Kidney glomerular epithelial cell (primary cell): ENCODE measurements around the gene PCSK2.

ENCODE experiments used
- DNase-seq: peaks from one replicate; lab custom pipeline; 2025; lab: John Stamatoyannopoulos, UW

Gene PCSK2

GRCh38 chr20:17399303-17399985 lies 172.6 kb downstream of the PCSK2 start:
- DNase-seq: no peak

GRCh38 chr20:17403461-17403860 lies 176.6 kb downstream of the PCSK2 start:
- DNase-seq: peak; percentile 9

- no peak for DNase-seq
These were observed 179.3 kb downstream of the PCSK2 start for GRCh38 chr20:17406051-17406590.

GRCh38 chr20:17407550-17407949 lies 180.7 kb downstream of the PCSK2 start:
- no peak for DNase-seq

- DNase-seq: no peak
These were observed 190.4 kb downstream of the PCSK2 start for GRCh38 chr20:17417225-17417624.

- DNase-seq: no peak
These were observed 191.9 kb downstream of the PCSK2 start for GRCh38 chr20:17418737-17419136.

GRCh38 chr20:17419479-17420041 lies 192.7 kb downstream of the PCSK2 start:
- DNase-seq: no peak

GRCh38 chr20:17421493-17421892 lies 194.7 kb downstream of the PCSK2 start:
- DNase-seq: no peak

GRCh38 chr20:17423782-17424181 lies 196.9 kb downstream of the PCSK2 start:
- no peak for DNase-seq

GRCh38 chr20:17427638-17428037 lies 200.8 kb downstream of the PCSK2 start:
- DNase-seq: no peak

- DNase-seq: no peak
These were observed 203.5 kb downstream of the PCSK2 start for GRCh38 chr20:17430125-17430950.

- peak; percentile 9 for DNase-seq
These were observed 205.0 kb downstream of the PCSK2 start for GRCh38 chr20:17431621-17432364.

- no peak for DNase-seq
These were observed 209.8 kb downstream of the PCSK2 start for GRCh38 chr20:17436664-17437063.

- no peak for DNase-seq
These were observed 210.4 kb downstream of the PCSK2 start for GRCh38 chr20:17437251-17437650.

- no peak for DNase-seq
These were observed 211.7 kb downstream of the PCSK2 start for GRCh38 chr20:17438436-17439039.

- DNase-seq: no peak
These were observed 212.9 kb downstream of the PCSK2 start for GRCh38 chr20:17439616-17440296.

GRCh38 chr20:17441745-17442144 lies 214.9 kb downstream of the PCSK2 start:
- DNase-seq: no peak

- no peak for DNase-seq
These were observed 215.7 kb downstream of the PCSK2 start for GRCh38 chr20:17442588-17442987.

- DNase-seq: no peak
These were observed 216.5 kb downstream of the PCSK2 start for GRCh38 chr20:17443131-17443858.

GRCh38 chr20:17444091-17444490 lies 217.3 kb downstream of the PCSK2 start:
- DNase-seq: no peak
